Bronchial epithelial cell (primary cell): ENCODE data around the gene TTC7B. TPM values are rescaled to one million over a fixed set of nuclear protein-coding genes. Genes with fewer than 3 reads are reported as not detected.
A peak's percentile ranks its signal among the peaks of the same experiment; 100 is the strongest.
"Not testable (repeated sequence)": the region's sequence is repeated elsewhere in the genome, so short reads cannot be mapped to it uniquely, and the experiment has no call there.

ENCODE experiments used
- DNase-seq: peaks from one replicate; pipeline ENCODE4 v3.0.0-alpha.2; 2010; ENCODE audit warnings: low read depth
- FAIRE-seq: peaks from 2 replicates; lab custom pipeline; 2011; peaks lifted over from hg19 to GRCh38; lab: Jason Lieb, UNC
- H3K27me3 ChIP-seq: 2 replicates; pipeline ENCODE4 v1.5.1; 2011; ENCODE audit warnings: low read length; ENCODE audit not compliant: control insufficient read depth, insufficient read depth
- H3K36me3 ChIP-seq: 2 replicates; pipeline ENCODE4 v1.5.1; 2011; ENCODE audit warnings: low read length; ENCODE audit not compliant: control insufficient read depth, insufficient read depth
- H3K4me3 ChIP-seq: 2 replicates; pipeline ENCODE4 v1.5.1; 2011; ENCODE audit warnings: mild to moderate bottlenecking, low read depth, low read length, control low read depth
- total RNA-seq: library from RNA; depleted of rRNA; stranded (reverse); fragments of >200 nt; gene quantifications from 2 replicates; pipeline ENCODE4 v1.2.1, GENCODE V29; 2014
- TF ChIP-seq, protein P1 (sequence below): IDR thresholded peaks from 2 replicates; pipeline ENCODE4 v1.5.1; 2011; ENCODE audit warnings: mild to moderate bottlenecking, moderate library complexity, low read length, control low read depth, inconsistent platforms; ENCODE audit not compliant: insufficient read depth, severe bottlenecking

The TTC7B gene
- total RNA-seq, 1 donor from 2014 or later, result 2.9 TPM

DNA sequence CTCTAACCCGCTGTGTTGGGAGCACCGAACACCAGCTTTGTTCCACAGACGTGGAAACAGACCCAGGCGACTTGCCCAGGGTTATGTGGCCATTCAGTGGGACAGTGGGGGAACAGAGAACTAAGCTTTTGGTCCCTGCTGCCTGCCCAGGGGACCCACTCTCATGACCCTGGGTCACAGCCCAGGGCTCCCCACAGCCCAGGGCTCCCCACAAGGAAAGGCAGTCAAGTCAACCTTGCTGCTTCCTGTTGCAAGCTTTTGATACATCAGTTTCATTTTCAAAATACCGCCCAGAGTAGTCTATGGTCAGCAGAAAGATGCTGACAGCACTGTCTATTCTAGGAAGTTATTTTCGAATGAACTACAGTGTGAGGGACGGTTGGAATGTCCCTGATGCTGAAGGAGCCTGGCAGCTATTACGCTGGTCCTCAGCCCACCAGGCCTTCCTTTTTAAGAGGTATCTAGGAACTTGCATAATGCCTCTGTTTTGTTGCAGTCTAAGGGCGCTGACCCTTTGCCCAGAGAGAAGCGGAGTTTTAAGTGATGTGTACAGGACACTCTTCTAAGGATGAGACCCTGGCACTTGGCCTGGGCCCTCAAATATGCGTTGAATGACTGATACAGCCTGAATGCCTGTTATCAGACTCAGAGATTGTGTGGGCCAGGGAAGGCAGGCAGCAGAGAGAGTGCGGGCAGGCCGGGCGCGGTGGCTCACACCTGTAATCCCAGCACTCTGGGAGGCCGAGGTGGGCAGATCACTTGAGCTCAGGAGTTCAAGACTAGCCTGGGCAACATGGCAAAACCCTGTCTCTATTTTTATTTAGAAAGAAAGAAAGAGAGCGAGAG is 12.6 kb upstream of the TTC7B start:
- TF ChIP-seq, protein P1, sequence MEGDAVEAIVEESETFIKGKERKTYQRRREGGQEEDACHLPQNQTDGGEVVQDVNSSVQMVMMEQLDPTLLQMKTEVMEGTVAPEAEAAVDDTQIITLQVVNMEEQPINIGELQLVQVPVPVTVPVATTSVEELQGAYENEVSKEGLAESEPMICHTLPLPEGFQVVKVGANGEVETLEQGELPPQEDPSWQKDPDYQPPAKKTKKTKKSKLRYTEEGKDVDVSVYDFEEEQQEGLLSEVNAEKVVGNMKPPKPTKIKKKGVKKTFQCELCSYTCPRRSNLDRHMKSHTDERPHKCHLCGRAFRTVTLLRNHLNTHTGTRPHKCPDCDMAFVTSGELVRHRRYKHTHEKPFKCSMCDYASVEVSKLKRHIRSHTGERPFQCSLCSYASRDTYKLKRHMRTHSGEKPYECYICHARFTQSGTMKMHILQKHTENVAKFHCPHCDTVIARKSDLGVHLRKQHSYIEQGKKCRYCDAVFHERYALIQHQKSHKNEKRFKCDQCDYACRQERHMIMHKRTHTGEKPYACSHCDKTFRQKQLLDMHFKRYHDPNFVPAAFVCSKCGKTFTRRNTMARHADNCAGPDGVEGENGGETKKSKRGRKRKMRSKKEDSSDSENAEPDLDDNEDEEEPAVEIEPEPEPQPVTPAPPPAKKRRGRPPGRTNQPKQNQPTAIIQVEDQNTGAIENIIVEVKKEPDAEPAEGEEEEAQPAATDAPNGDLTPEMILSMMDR, result no peak
- H3K36me3 ChIP-seq, result no peaks in the 10 kb centered on the region
- DNase-seq (no peak), FAIRE-seq (no peak)
- H3K27me3 ChIP-seq, result peaks cover 1% of the 10 kb centered on the region
- no peak overlapping the region for H3K4me3 ChIP-seq

DNA sequence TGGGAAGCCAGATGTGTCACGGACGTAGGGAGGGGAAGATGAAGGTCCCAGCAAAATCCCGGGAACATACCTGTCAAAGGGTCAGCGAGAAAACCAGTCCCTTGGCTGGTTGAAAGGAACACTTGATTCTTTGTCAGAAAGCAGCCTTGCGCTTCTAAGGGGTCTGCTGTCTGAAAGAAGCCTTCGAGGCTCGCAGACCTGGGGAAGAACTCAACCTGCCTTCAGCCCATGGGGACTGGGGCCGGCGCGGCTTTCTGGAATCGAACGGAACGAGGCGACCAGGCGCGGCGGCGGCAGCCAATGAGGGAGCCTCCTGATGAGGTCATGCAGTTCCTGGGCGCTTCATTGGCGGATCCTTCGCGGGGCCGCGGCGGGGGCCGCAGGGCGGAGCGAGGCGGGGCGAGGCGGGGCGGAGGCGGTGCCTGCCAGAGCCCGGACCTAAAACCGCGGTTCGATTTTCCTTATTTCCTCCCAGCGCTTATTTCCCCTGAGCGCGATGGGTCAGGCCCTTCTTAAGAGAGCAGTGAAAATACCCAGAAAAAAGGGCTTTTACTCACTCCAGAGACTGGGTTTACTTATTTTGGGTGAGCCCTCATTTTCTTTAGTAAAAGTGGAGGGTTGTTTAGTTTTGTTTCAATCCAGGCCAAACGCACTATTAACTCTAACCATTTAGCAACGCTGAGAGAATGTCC is 11.8 kb upstream of the TTC7B start:
- peak; percentile 74 for DNase-seq
- H3K27me3 ChIP-seq, result peaks cover 1% of the 10 kb centered on the region
- no peak for FAIRE-seq
- peak overlapping the region; percentile 32 for H3K4me3 ChIP-seq
- no peaks in the 10 kb centered on the region for H3K36me3 ChIP-seq
- TF ChIP-seq, protein P1, result no peak

DNA sequence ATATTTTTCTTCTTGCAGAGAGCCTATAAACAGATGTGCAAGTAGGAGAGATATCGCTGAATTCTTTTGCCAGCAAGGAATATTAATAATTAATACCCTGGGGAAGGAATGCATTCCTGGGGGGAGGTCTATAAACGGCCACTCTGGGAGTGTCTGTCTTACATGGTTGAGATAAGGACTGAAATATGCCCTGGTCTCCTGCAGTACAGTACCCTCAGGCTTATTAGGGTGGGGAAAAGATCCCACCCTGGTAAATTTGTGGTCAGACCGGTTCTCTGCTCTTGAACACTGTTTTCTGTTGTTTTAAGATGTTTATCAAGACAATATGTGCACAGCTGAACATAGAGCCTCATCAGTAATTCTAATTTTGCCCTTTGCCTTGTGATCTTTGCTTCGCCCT is 7.3 kb upstream of the TTC7B start:
- not testable (repeated sequence) for H3K4me3 ChIP-seq, FAIRE-seq, H3K27me3 ChIP-seq, H3K36me3 ChIP-seq, DNase-seq

DNA sequence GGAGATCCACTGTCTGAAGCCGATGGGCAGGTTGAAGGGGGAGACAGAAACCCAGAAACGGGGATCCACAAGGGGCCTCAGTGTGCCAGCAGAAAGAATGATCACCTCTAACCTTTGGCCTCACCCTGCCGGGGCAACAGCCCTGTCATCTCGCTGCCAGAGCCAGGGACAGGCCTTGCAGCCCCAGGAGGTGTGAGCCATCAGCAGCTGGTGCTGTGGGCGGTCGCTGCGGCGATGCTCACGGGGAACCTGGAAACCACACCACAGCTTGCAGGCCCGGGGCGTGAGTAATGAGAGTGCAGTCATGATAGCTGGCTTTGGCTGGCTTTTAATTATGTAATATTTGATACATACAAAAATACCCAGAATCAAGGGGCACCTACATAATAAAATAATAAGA is 4.7 kb upstream of the TTC7B start:
- Histone ChIP-seq H3K4me3 (no peak overlapping the region), H3K27me3 (no peaks in the 10 kb centered on the region), H3K36me3 (no peaks in the 10 kb centered on the region)
- FAIRE-seq (no peak), DNase-seq (peak; percentile 75)
- TF ChIP-seq, protein P1, result no peak

DNA sequence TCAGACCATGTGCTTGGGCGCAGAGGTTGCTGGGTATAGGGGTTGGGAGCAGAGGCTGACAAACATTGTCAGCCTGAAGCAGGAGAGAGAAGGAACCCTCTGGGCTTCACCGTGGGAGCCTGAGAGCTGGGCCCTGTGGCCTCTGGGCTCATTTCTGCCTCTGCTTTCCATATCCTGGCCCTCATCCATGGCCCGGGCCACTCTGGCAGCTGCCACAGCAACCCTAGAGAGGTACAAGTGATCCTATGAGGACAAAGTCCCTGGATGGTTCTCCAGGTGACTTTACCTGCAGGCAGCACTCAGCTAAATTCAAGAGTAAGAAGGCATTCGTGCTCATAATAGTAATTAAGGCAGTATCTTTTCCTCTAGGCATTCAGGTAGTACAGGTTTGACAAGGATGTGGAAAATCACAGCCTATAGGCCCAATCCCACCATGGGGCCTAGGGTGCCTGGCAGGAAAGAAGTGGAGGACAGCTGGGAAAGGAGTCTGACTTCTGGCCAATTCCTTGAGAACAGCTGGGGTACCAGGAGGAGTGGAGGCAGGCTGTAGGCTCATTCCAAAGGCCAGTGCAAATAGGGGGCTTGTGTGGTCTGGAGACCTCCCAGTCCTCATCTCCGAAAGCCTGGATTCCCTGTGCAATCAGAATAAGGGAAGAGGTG is 3.6 kb upstream of the TTC7B start:
- Histone ChIP-seq H3K4me3 (no peak overlapping the region), H3K36me3 (no peaks in the 10 kb centered on the region), H3K27me3 (no peaks in the 10 kb centered on the region)
- FAIRE-seq, result no peak
- TF ChIP-seq, protein P1, result no peak
- no peak for DNase-seq

DNA sequence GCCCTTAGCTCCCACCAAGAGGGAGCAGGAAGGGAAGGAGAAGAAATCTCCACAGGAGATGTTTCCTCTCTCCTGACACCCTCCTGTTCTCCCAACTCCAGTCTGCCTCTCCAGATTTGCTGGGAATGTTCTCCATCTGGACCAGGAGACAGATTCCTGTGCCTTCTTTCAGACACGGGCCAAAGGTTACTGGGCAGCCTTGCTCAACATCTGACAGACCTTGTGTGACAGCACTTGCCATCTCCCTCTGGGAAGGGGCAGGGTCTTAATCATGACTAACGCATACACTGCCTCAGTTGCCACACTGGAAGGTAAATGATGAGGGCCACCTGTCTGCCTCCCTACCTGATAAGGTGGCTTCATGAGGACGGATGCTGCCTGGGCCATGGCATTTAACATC is 2.5 kb upstream of the TTC7B start:
- DNase-seq, result no peak
- no peak for FAIRE-seq

More for the DNA sequence above, 2.5 kb upstream of the TTC7B start:
- H3K4me3 ChIP-seq, result no peak overlapping the region
- H3K36me3 ChIP-seq, result no peaks in the 10 kb centered on the region
- TF ChIP-seq, protein P1, result no peak
- H3K27me3 ChIP-seq, result no peaks in the 10 kb centered on the region
